Esophagus muscularis mucosa (tissue), 4 donors: ENCODE data around the gene CCDC12.
"Not testable (repeated sequence)": the region's sequence is repeated elsewhere in the genome, so short reads cannot be mapped to it uniquely, and the experiment has no call there.

Source experiments
- EP300 ChIP-seq: sonication (generic); formaldehyde crosslinking; IDR thresholded peaks from one replicate; pipeline ENCODE4 v1.6.1; 2017; ENCODE audit warnings: antibody characterized with exemption
- POLR2A ChIP-seq: fragments of 450-650 bp; IDR thresholded peaks from one replicate; pipeline ENCODE4 v1.6.1; 2017; ENCODE audit warnings: antibody characterized with exemption, moderate library complexity, mild to moderate bottlenecking, low read depth
- TF ChIP-seq, protein P1 (sequence below), 3 experiments: fragments of 200-600 bp in 2 of 3; fragments of 450-650 bp in 1 of 3; sonication (generic) in 2 of 3; IDR thresholded peaks; one replicate each; pipeline ENCODE4 v1.5.1; 2017 to 2019; ENCODE audit warnings: antibody characterized with exemption in 3 of 3, mild to moderate bottlenecking in 2 of 3, moderate library complexity in 1 of 3

DNA sequence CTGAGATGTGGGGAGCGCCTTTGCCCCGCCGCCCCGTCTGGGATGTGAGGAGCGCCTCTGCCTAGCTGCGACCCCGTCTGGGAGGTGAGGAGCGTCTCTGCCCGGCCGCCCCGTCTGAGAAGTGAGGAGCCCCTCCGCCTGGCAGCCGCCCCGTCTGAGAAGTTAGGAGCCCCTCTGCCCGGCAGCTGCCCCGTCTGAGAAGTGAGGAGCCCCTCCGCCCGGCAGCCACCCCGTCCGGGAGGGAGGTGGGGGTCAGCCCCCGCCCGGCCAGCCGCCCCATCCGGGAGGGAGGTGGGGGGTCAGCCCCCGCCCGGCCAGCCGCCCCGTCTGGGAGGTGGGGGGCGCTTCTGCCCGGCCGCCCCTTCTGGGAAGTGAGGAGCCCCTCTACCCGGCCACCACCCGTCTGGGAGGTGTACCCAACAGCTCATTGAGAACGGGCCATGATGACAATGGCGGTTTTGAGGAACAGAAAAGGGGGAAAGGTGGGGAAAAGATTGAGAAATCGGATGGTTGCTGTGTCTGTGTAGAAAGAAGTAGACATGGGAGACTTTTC lies 12.4 kb downstream of the CCDC12 start:
- TF ChIP-seq, protein P1, sequence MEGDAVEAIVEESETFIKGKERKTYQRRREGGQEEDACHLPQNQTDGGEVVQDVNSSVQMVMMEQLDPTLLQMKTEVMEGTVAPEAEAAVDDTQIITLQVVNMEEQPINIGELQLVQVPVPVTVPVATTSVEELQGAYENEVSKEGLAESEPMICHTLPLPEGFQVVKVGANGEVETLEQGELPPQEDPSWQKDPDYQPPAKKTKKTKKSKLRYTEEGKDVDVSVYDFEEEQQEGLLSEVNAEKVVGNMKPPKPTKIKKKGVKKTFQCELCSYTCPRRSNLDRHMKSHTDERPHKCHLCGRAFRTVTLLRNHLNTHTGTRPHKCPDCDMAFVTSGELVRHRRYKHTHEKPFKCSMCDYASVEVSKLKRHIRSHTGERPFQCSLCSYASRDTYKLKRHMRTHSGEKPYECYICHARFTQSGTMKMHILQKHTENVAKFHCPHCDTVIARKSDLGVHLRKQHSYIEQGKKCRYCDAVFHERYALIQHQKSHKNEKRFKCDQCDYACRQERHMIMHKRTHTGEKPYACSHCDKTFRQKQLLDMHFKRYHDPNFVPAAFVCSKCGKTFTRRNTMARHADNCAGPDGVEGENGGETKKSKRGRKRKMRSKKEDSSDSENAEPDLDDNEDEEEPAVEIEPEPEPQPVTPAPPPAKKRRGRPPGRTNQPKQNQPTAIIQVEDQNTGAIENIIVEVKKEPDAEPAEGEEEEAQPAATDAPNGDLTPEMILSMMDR (IDR thresholded peaks at IDR 0.05): not testable (repeated sequence)
- TF ChIP-seq EP300, POLR2A: not testable (repeated sequence)
